Mucosa of rectum (tissue), 2 donors: Measurements from ENCODE around the gene CEP120.

Source experiments
- H3K27ac ChIP-seq, 2 donors: one replicate each; pipeline ENCODE4 v1.7.0; 2013; ENCODE audit warnings: inconsistent platforms in 2 of 2, low read depth in 2 of 2, low read length in 2 of 2
- H3K27me3 ChIP-seq, 2 donors: one replicate each; pipeline ENCODE4 v1.7.0; 2013; ENCODE audit warnings: low read length in 2 of 2; ENCODE audit not compliant: control insufficient read depth in 2 of 2, insufficient read depth in 2 of 2
- H3K36me3 ChIP-seq, 2 donors: one replicate each; pipeline ENCODE4 v1.7.0; 2013; ENCODE audit warnings: low read length in 2 of 2; ENCODE audit not compliant: control insufficient read depth in 2 of 2, insufficient read depth in 2 of 2
- H3K4me1 ChIP-seq, 2 donors: one replicate each; pipeline ENCODE4 v1.7.0; 2013; ENCODE audit warnings: low read length in 2 of 2, mild to moderate bottlenecking in 1 of 2; ENCODE audit not compliant: control insufficient read depth in 2 of 2, insufficient read depth in 2 of 2
- H3K4me3 ChIP-seq, 2 donors: one replicate each; pipeline ENCODE4 v1.7.0; 2013; ENCODE audit warnings: low read length in 2 of 2
- H3K9ac ChIP-seq, 2 donors: one replicate each; pipeline ENCODE4 v1.7.0; 2013; ENCODE audit warnings: low read length in 2 of 2, low read depth in 1 of 2, mild to moderate bottlenecking in 1 of 2
- H3K9me3 ChIP-seq, 2 donors: one replicate each; pipeline ENCODE4 v1.7.0; 2013; ENCODE audit warnings: low read length in 2 of 2; ENCODE audit not compliant: control insufficient read depth in 2 of 2
- donor health status: healthy.
- donor health status: Normal muscosa, but diverticular disease.

Gene CEP120

GRCh38 chr5:123364441-123365155 lies 58.6 kb downstream of the CEP120 start:
- no peak overlapping the region for H3K9ac ChIP-seq
- H3K4me1 ChIP-seq: no peaks in the 10 kb centered on the region
- no peaks in the 10 kb centered on the region for H3K27me3 ChIP-seq
- no peak overlapping the region for H3K4me3 ChIP-seq
- H3K9me3 ChIP-seq: no peaks in the 10 kb centered on the region
- no peak overlapping the region for H3K27ac ChIP-seq
- peaks cover 0 to 2% of the 10 kb centered on the region in 2 donors for H3K36me3 ChIP-seq

- Histone ChIP-seq H3K27ac (no peak overlapping the region), H3K4me1 (peaks cover 10 to 11% of the 10 kb centered on the region in 2 donors), H3K36me3 (peaks cover 0 to 2% of the 10 kb centered on the region in 2 donors), H3K27me3 (no peaks in the 10 kb centered on the region), H3K9ac (no peak overlapping the region), H3K9me3 (no peaks in the 10 kb centered on the region), H3K4me3 (no peak overlapping the region)
These were observed 62.3 kb downstream of the CEP120 start for GRCh38 chr5:123360910-123361309.

DNA sequence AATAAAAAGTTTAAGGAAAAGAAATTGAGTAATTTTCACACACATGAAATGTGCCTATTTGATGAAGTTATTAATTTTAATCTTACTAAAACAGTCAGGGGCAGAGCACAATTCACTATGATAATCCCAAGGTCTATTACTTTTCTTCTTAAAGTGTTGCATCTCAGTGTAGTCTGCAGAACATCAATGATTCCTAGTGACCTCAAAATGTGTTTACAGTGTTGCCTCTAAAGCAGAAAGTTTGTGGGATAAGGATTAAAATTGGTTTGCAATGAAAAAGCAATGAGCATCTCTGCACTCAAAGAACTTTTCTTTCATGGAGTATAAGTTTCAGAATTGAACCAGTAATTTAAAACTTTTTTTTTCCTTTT lies 63.0 kb downstream of the CEP120 start:
- no peaks in the 10 kb centered on the region for H3K27me3 ChIP-seq
- H3K4me3 ChIP-seq: no peak overlapping the region
- no peak overlapping the region for H3K9ac ChIP-seq
- no peaks in the 10 kb centered on the region for H3K9me3 ChIP-seq
- H3K36me3 ChIP-seq: peaks cover 0 to 2% of the 10 kb centered on the region in 2 donors
- H3K4me1 ChIP-seq: peaks cover 10 to 11% of the 10 kb centered on the region in 2 donors
- no peak overlapping the region for H3K27ac ChIP-seq

DNA sequence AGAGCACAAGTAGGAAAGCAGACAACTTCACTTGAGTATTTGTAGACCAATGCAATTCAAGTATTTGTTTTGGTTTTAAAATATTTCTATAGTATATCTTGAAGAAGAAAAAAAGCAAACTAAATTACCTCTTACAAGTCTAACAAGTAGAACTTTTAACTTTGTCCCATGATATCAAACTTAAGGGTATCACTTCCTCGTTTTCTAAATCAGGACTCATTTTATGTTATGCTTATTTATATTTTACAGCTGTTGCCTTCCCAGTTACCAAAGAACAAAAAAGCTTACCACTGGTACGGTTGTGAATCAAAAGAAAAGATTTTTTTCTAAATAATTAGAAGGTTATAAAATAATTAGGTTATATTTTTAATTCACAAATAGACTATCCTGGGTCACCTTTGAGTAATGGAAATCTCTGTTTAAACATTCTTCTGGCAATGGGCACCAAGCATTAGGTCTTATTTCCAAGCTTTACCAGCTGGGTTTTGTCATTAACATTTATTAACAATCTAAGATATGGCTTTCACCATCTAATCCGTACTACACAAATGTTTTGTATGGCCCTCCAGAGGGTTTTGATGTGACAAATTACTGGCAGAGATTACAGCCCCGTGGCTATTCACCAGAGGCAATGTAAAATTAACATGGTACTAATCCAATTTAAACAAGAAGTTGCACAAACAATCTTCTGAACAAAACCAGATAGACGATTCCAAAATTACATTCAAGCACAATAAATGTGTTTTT lies 63.6 kb downstream of the CEP120 start:
- H3K27ac ChIP-seq: no peak overlapping the region
- peaks cover 10 to 11% of the 10 kb centered on the region in 2 donors for H3K4me1 ChIP-seq
- H3K9me3 ChIP-seq: no peaks in the 10 kb centered on the region
- peak overlapping the region in 1 of 2 donors; percentile 5 for H3K4me3 ChIP-seq
- H3K9ac ChIP-seq: no peak overlapping the region
- H3K27me3 ChIP-seq: no peaks in the 10 kb centered on the region
- H3K36me3 ChIP-seq: peaks cover 0 to 2% of the 10 kb centered on the region in 2 donors

- H3K9me3 ChIP-seq: no peaks in the 10 kb centered on the region
- peaks cover 10 to 11% of the 10 kb centered on the region in 2 donors for H3K4me1 ChIP-seq
- H3K9ac ChIP-seq: peak overlapping the region in 1 of 2 donors; percentile 8
- no peak overlapping the region for H3K27ac ChIP-seq
- no peak overlapping the region for H3K4me3 ChIP-seq
- H3K27me3 ChIP-seq: no peaks in the 10 kb centered on the region
- peaks cover 0 to 2% of the 10 kb centered on the region in 2 donors for H3K36me3 ChIP-seq
These were observed 64.5 kb downstream of the CEP120 start for GRCh38 chr5:123358751-123359150.

GRCh38 chr5:123358304-123358703 lies 64.9 kb downstream of the CEP120 start:
- Histone ChIP-seq H3K4me1 (peaks cover 10 to 11% of the 10 kb centered on the region in 2 donors), H3K27ac (no peak overlapping the region), H3K27me3 (no peaks in the 10 kb centered on the region), H3K36me3 (peaks cover 0 to 2% of the 10 kb centered on the region in 2 donors), H3K4me3 (no peak overlapping the region), H3K9ac (no peak overlapping the region), H3K9me3 (no peaks in the 10 kb centered on the region)

- H3K27ac ChIP-seq: no peak overlapping the region
- H3K4me3 ChIP-seq: no peak overlapping the region
- H3K9ac ChIP-seq: no peak overlapping the region
- H3K27me3 ChIP-seq: no peaks in the 10 kb centered on the region
- no peaks in the 10 kb centered on the region for H3K9me3 ChIP-seq
- no peaks in the 10 kb centered on the region for H3K4me1 ChIP-seq
- peaks cover 0 to 12% of the 10 kb centered on the region in 2 donors for H3K36me3 ChIP-seq
These were observed 71.4 kb downstream of the CEP120 start for GRCh38 chr5:123351820-123352219.

GRCh38 chr5:123351240-123351639 lies 72.0 kb downstream of the CEP120 start:
- no peaks in the 10 kb centered on the region for H3K4me1 ChIP-seq
- no peaks in the 10 kb centered on the region for H3K27me3 ChIP-seq
- no peaks in the 10 kb centered on the region for H3K9me3 ChIP-seq
- H3K36me3 ChIP-seq: peaks cover 0 to 12% of the 10 kb centered on the region in 2 donors
- H3K4me3 ChIP-seq: no peak overlapping the region
- no peak overlapping the region for H3K9ac ChIP-seq
- no peak overlapping the region for H3K27ac ChIP-seq

- no peak overlapping the region for H3K4me3 ChIP-seq
- no peak overlapping the region for H3K27ac ChIP-seq
- peaks cover 0 to 12% of the 10 kb centered on the region in 2 donors for H3K36me3 ChIP-seq
- no peaks in the 10 kb centered on the region for H3K4me1 ChIP-seq
- H3K9me3 ChIP-seq: no peaks in the 10 kb centered on the region
- H3K27me3 ChIP-seq: no peaks in the 10 kb centered on the region
- no peak overlapping the region for H3K9ac ChIP-seq
These were observed 72.5 kb downstream of the CEP120 start for GRCh38 chr5:123350742-123351141.

DNA sequence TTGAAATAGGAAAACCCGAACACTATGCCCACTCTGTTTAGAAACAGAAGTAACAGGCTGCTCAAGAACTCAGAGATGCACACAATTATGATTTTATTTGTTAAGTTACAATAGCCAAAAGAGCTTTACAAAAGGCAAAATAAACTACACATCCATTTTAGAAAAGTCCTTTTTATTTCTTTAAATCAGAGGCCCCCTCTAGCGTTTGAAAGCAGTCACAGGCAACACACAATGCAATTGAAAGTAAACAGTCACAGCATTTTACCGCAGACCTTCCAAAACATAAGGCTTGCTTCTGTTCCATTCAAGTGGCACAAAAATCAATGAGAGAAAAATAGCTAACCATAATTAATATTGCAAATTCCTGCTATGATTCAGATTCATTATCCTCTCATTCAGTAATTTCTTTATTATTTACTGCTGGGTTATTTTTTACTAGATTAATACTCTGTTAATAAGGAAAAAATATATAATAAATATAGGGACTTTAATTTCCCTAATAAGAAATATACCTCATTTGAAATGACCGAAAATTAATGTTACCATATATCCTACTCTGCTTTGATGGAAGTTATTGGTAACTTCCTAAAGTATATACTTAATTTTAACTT lies 78.3 kb downstream of the CEP120 start:
- Histone ChIP-seq H3K9me3 (no peaks in the 10 kb centered on the region), H3K27ac (no peak overlapping the region), H3K27me3 (no peaks in the 10 kb centered on the region), H3K4me3 (no peak overlapping the region), H3K36me3 (peaks cover 0 to 11% of the 10 kb centered on the region in 2 donors), H3K9ac (no peak overlapping the region), H3K4me1 (no peaks in the 10 kb centered on the region)
